Tibial nerve (tissue), 4 donors: ENCODE results near the gene ASIC4.

ENCODE experiments used
- EP300 ChIP-seq, 2 donors: sonication (generic); formaldehyde crosslinking; IDR thresholded peaks; one replicate each; pipeline ENCODE4 v1.6.1; 2017; ENCODE audit warnings: antibody characterized with exemption in 2 of 2, mild to moderate bottlenecking in 1 of 2
- POLR2A ChIP-seq, 2 donors: fragments of 450-650 bp; IDR thresholded peaks; one replicate each; pipeline ENCODE4 v1.6.1; 2017; ENCODE audit warnings: antibody characterized with exemption in 2 of 2, mild to moderate bottlenecking in 2 of 2, moderate library complexity in 2 of 2
- TF ChIP-seq, protein P1 (sequence below), 5 experiments: fragments of 200-600 bp in 3 of 5; fragments of 450-650 bp in 2 of 5; sonication (generic) in 3 of 5; IDR thresholded peaks; one replicate each; pipeline ENCODE4 v1.5.1; 2016 to 2019; ENCODE audit warnings: antibody characterized with exemption in 5 of 5, mild to moderate bottlenecking in 3 of 5, moderate library complexity in 2 of 5

DNA sequence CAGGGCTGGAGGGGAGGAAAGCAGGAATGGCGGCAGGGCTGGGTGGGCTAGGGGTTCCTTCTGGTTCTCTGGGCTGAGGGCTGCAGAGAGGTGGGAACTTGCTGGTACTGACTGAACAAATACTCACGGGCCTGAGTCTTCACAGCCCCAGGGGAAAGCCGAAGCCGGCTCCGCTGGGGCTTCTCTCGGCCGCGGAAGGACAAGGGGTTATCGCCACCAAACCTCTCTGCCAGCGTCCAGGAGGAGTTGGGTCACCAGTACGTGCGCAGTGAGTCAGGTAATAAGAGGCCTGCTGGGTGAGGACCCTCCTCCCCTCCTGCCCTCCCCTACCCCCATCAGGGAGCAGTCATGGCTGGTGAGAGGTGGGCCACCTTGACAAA lies 29.1 kb upstream of the ASIC4 start:
- TF ChIP-seq, protein P1, sequence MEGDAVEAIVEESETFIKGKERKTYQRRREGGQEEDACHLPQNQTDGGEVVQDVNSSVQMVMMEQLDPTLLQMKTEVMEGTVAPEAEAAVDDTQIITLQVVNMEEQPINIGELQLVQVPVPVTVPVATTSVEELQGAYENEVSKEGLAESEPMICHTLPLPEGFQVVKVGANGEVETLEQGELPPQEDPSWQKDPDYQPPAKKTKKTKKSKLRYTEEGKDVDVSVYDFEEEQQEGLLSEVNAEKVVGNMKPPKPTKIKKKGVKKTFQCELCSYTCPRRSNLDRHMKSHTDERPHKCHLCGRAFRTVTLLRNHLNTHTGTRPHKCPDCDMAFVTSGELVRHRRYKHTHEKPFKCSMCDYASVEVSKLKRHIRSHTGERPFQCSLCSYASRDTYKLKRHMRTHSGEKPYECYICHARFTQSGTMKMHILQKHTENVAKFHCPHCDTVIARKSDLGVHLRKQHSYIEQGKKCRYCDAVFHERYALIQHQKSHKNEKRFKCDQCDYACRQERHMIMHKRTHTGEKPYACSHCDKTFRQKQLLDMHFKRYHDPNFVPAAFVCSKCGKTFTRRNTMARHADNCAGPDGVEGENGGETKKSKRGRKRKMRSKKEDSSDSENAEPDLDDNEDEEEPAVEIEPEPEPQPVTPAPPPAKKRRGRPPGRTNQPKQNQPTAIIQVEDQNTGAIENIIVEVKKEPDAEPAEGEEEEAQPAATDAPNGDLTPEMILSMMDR (IDR thresholded peaks at IDR 0.05), result no peak
- TF ChIP-seq POLR2A (IDR thresholded peaks at IDR 0.05) (no peak), EP300 (IDR thresholded peaks at IDR 0.05) (no peak)
